ENCODE measurements around the gene CCDC88C. TPM values are rescaled to one million over a fixed set of nuclear protein-coding genes. Genes with fewer than 3 reads are reported as not detected.

CCDC88C gene
- polyA plus RNA-seq, 1 donor (not counting 4 experiments of a cell fraction or from before 2014, with no cell fraction given), result 2.4 TPM

GRCh38 chr14:91371990-91372375 lies 45.6 kb downstream of the CCDC88C start:
- dilution Hi-C loops (cut with MboI; ENCODE audit: extremely low pct_ligation_motif_present, low sequenced_read_pairs), result no loop called here
- Histone ChIP-seq H4K20me1 (ENCODE audit: control insufficient read depth, extremely low read depth, insufficient read depth, low read length) (no peaks in the 10 kb centered on the region), H3K27ac (ENCODE audit: control insufficient read depth, insufficient read depth, low read length) (no peak overlapping the region), H3K4me3 (ENCODE audit: control insufficient read depth in 2 of 3, extremely low read depth in 1 of 3, insufficient read depth in 2 of 3, low read depth in 1 of 3, low read length in 3 of 3) (no peak overlapping the region), H3K9me3 (ENCODE audit: control insufficient read depth, low read depth, low read length) (no peaks in the 10 kb centered on the region), H3K79me2 (ENCODE audit: control insufficient read depth, insufficient read depth, low read length) (no peaks in the 10 kb centered on the region), H3K9me1 (ENCODE audit: control insufficient read depth, extremely low read depth, insufficient read depth, low read length) (no peaks in the 10 kb centered on the region), H3K27me3 (ENCODE audit: control insufficient read depth, extremely low read depth, insufficient read depth, low read length) (no peaks in the 10 kb centered on the region), H3K9ac (ENCODE audit: control insufficient read depth, extremely low read depth, insufficient read depth, low read length) (no peak overlapping the region), H2AFZ (ENCODE audit: control insufficient read depth, low read length) (no peak overlapping the region), H3K4me2 (ENCODE audit: control insufficient read depth, extremely low read depth, insufficient read depth, low read depth, low read length) (no peak overlapping the region), H3K4me1 (ENCODE audit: control insufficient read depth, extremely low read depth, insufficient read depth, low read length) (peaks cover 25% of the 10 kb centered on the region), H3K36me3 (ENCODE audit: control insufficient read depth in 2 of 2, extremely low read depth in 1 of 2, insufficient read depth in 2 of 2, low read length in 2 of 2) (no peaks in the 10 kb centered on the region)
- DNase-seq (ENCODE audit: low read depth, low spot score), result no peak
- FAIRE-seq, result no peak
- TF ChIP-seq EZH2 (IDR thresholded peaks at IDR 0.05; ENCODE audit: low read length) (no peak), CTCF (optimal IDR thresholded peaks at IDR 0.05 in 1 of 3, IDR thresholded peaks at IDR 0.05 in 1 of 3, conservative IDR thresholded peaks at IDR 0.05 in 1 of 3; ENCODE audit: extremely low read depth in 1 of 3, insufficient read depth in 2 of 3, low read length in 3 of 3) (no peak)

GRCh38 chr14:91371011-91371989 lies 46.3 kb downstream of the CCDC88C start:
- H3K36me3 ChIP-seq (ENCODE audit: control insufficient read depth in 2 of 2, extremely low read depth in 1 of 2, insufficient read depth in 2 of 2, low read length in 2 of 2), result no peaks in the 10 kb centered on the region
- H4K20me1 ChIP-seq (ENCODE audit: control insufficient read depth, extremely low read depth, insufficient read depth, low read length), result no peaks in the 10 kb centered on the region
- TF ChIP-seq EZH2 (IDR thresholded peaks at IDR 0.05; ENCODE audit: low read length) (no peak), CTCF (optimal IDR thresholded peaks at IDR 0.05 in 1 of 3, IDR thresholded peaks at IDR 0.05 in 1 of 3, conservative IDR thresholded peaks at IDR 0.05 in 1 of 3; ENCODE audit: extremely low read depth in 1 of 3, insufficient read depth in 2 of 3, low read length in 3 of 3) (no peak)
- no peaks in the 10 kb centered on the region for H3K9me1 ChIP-seq (ENCODE audit: control insufficient read depth, extremely low read depth, insufficient read depth, low read length)
- no peak overlapping the region for H3K27ac ChIP-seq (ENCODE audit: control insufficient read depth, insufficient read depth, low read length)
- no peaks in the 10 kb centered on the region for H3K27me3 ChIP-seq (ENCODE audit: control insufficient read depth, extremely low read depth, insufficient read depth, low read length)
- peaks cover 25% of the 10 kb centered on the region for H3K4me1 ChIP-seq (ENCODE audit: control insufficient read depth, extremely low read depth, insufficient read depth, low read length)
- no peak overlapping the region for H3K4me3 ChIP-seq (ENCODE audit: control insufficient read depth in 2 of 3, extremely low read depth in 1 of 3, insufficient read depth in 2 of 3, low read depth in 1 of 3, low read length in 3 of 3)
- no peaks in the 10 kb centered on the region for H3K9me3 ChIP-seq (ENCODE audit: control insufficient read depth, low read depth, low read length)
- DNase-seq (ENCODE audit: low read depth, low spot score) (no peak), FAIRE-seq (no peak)
- H3K79me2 ChIP-seq (ENCODE audit: control insufficient read depth, insufficient read depth, low read length), result no peaks in the 10 kb centered on the region
- H3K9ac ChIP-seq (ENCODE audit: control insufficient read depth, extremely low read depth, insufficient read depth, low read length), result no peak overlapping the region
- H2AFZ ChIP-seq (ENCODE audit: control insufficient read depth, low read length), result no peak overlapping the region
- dilution Hi-C loops (cut with MboI; ENCODE audit: extremely low pct_ligation_motif_present, low sequenced_read_pairs), result no loop called here
- H3K4me2 ChIP-seq (ENCODE audit: control insufficient read depth, extremely low read depth, insufficient read depth, low read depth, low read length), result no peak overlapping the region

All from keratinocyte (primary cell).